Lung (tissue), 12 donors: ENCODE data around the gene LSM11. TPM values are rescaled to one million over a fixed set of nuclear protein-coding genes. Genes with fewer than 3 reads are reported as not detected.

Experiments used
- ATAC-seq: fragments of 200-7000 bp; cut with Tn5 transposase; one replicate; pipeline ENCODE4 v1.9.1; 2020; ENCODE audit warnings: moderate number of reproducible peaks; ENCODE audit not compliant: insufficient read depth, low FRiP score
- DNase-seq, 3 donors: peaks; one replicate each; pipeline ENCODE4 v3.0.0-alpha.2; 2013 to 2017
- H3K27ac ChIP-seq, 2 donors: one replicate each; pipeline ENCODE4 v1.5.1; 2013; ENCODE audit warnings: mild to moderate bottlenecking in 2 of 2, moderate library complexity in 2 of 2, control low read depth in 1 of 2, inconsistent platforms in 1 of 2, low read depth in 1 of 2, low read length in 1 of 2
- H3K27me3 ChIP-seq, 3 donors: one replicate each; pipeline ENCODE4 v1.5.1; 2013; ENCODE audit warnings: low read length in 2 of 3; ENCODE audit not compliant: control insufficient read depth in 3 of 3, insufficient read depth in 3 of 3
- H3K36me3 ChIP-seq, 4 donors: one replicate each; pipeline ENCODE4 v1.5.1; 2013; ENCODE audit warnings: low read length in 4 of 4, mild to moderate bottlenecking in 1 of 4, moderate library complexity in 1 of 4; ENCODE audit not compliant: control insufficient read depth in 4 of 4, insufficient read depth in 4 of 4
- H3K4me1 ChIP-seq, 5 donors: one replicate each; pipeline ENCODE4 v1.5.1; 2013; ENCODE audit warnings: low read length in 5 of 5, mild to moderate bottlenecking in 2 of 5, moderate library complexity in 1 of 5; ENCODE audit not compliant: control insufficient read depth in 5 of 5, insufficient read depth in 5 of 5
- H3K4me3 ChIP-seq: one replicate; pipeline ENCODE4 v1.5.1; 2013; ENCODE audit warnings: mild to moderate bottlenecking, control low read depth, moderate library complexity
- H3K9ac ChIP-seq, 2 donors: one replicate each; pipeline ENCODE4 v1.5.1; 2013; ENCODE audit warnings: low read length in 2 of 2, control low read depth in 1 of 2; ENCODE audit not compliant: insufficient read depth in 1 of 2
- H3K9me3 ChIP-seq, 4 donors: one replicate each; pipeline ENCODE4 v1.5.1; 2013; ENCODE audit warnings: low read length in 3 of 4, mild to moderate bottlenecking in 1 of 4, moderate library complexity in 1 of 4; ENCODE audit not compliant: control insufficient read depth in 4 of 4, insufficient read depth in 3 of 4
- CTCF ChIP-seq: IDR thresholded peaks from 2 replicates; pipeline ENCODE4 v1.5.1; 2012; ENCODE audit warnings: mild to moderate bottlenecking; ENCODE audit errors: control extremely low read depth, extremely low read depth
- WGBS, 2 donors: extraction: QIAGEN DNeasy Blood & Tissue Kit; methylation state at CpG; one replicate each; pipeline ENCODE4 v1.1.7; 2013; 5-methylcytosine and 5-hydroxymethylcytosine counted together
- polyA plus RNA-seq, 2 donors: library from polyadenylated mRNA; stranded (reverse); fragments of 200-250 nt; gene quantifications; one replicate each; pipeline ENCODE4 v1.2.1, GENCODE V29; 2013
- total RNA-seq, 2 donors: library from RNA; depleted of rRNA in 1 of 2; stranded (reverse); fragments of >200 nt in 1 of 2; gene quantifications; one replicate each; pipeline ENCODE4 v1.2.1, GENCODE V29; 2014 to 2021
- donor health status: control.
- donor health status: control.
- donor health status: Bipolar disorder and iron deficiency.
- donor health status: healthy.
- donor health status: DM: yes; HTN: yes; CAD: no.

The LSM11 gene
- total and polyA plus RNA-seq, 4 donors, result 0.93 to 7.0 (median 1.8) TPM

- ATAC-seq, result peak; percentile 62
Observed at GRCh38 chr5:157761690-157762621, 18.4 kb downstream of the LSM11 start.

GRCh38 chr5:157764531-157764930 is 21.0 kb downstream of the LSM11 start:
- H3K27me3 ChIP-seq, result no peaks in the 10 kb centered on the region
- H3K4me3 ChIP-seq, result no peak overlapping the region
- no peak for TF ChIP-seq CTCF
- no peak overlapping the region for H3K9ac ChIP-seq
- peaks cover 0 to 3% (median 1%) of the 10 kb centered on the region in 4 donors for H3K36me3 ChIP-seq
- ATAC-seq (no peak), DNase-seq (no peak)
- H3K27ac ChIP-seq, result no peak overlapping the region
- H3K9me3 ChIP-seq, result peaks cover 0 to 4% (median 0%) of the 10 kb centered on the region in 4 donors
- peaks cover 0 to 4% (median 0%) of the 10 kb centered on the region in 5 donors for H3K4me1 ChIP-seq
- WGBS, 2 donors, result 89 to 91% methylated on average over 6 of the region's 6 CpGs

More at GRCh38 chr5:157761690-157762621, 18.4 kb downstream of the LSM11 start:
- Histone ChIP-seq H3K27ac (no peak overlapping the region), H3K4me3 (no peak overlapping the region), H3K9me3 (no peaks in the 10 kb centered on the region), H3K4me1 (peaks cover 0 to 4% (median 0%) of the 10 kb centered on the region in 5 donors), H3K36me3 (peaks cover 0 to 5% (median 1%) of the 10 kb centered on the region in 4 donors), H3K27me3 (no peaks in the 10 kb centered on the region), H3K9ac (no peak overlapping the region)
- DNase-seq, result peak; percentile 15 to 76 (median 62)
- TF ChIP-seq CTCF, result peak; percentile 60
- WGBS, 2 donors, result 31 to 44% methylated on average over 10 of the region's 10 CpGs

- 96 to 97% methylated on average over 7 of the region's 7 CpGs for WGBS, 2 donors
- Histone ChIP-seq H3K9ac (no peak overlapping the region), H3K36me3 (no peaks in the 10 kb centered on the region), H3K4me1 (peaks cover 0 to 4% (median 0%) of the 10 kb centered on the region in 5 donors), H3K27ac (no peak overlapping the region), H3K9me3 (peaks cover 0 to 6% (median 0%) of the 10 kb centered on the region in 4 donors), H3K4me3 (no peak overlapping the region), H3K27me3 (no peaks in the 10 kb centered on the region)
- no peak for TF ChIP-seq CTCF
- ATAC-seq (no peak), DNase-seq (no peak)
Observed at GRCh38 chr5:157766442-157766841, 22.9 kb downstream of the LSM11 start.
